ENCODE results near the gene ETV3. TPM values are rescaled to one million over a fixed set of nuclear protein-coding genes. Genes with fewer than 3 reads are reported as not detected.

Gene ETV3
- total and polyA plus RNA-seq, 3 donors from 2014 or later = 22.2 to 29.1 (median 28.0) TPM

GRCh38 chr1:157090771-157091170, 47.4 kb downstream of the ETV3 start:
- no peaks in the 10 kb centered on the region for H3K36me3 ChIP-seq (ENCODE audit: low read depth, missing control alignments)
- no peak overlapping the region for H3K4me3 ChIP-seq
- H3K4me1 ChIP-seq = no peaks in the 10 kb centered on the region
- no peaks in the 10 kb centered on the region for H3K27me3 ChIP-seq
- DNase-seq = no peak
- intact Hi-C loops (cut with DNase I; ENCODE audit: low total_unique reads) = loop anchor here (5.0 kb wide), 1 partner anchor 67 kb away; no protein-coding TSS in a partner anchor
- no peak for TF ChIP-seq CTCF (IDR thresholded peaks at IDR 0.05)
- no peak for TF ChIP-seq POLR2A (IDR thresholded peaks at IDR 0.05)
- no peaks in the 10 kb centered on the region for H3K9me3 ChIP-seq
- 59 to 63% methylated on average over 3 of the region's 3 CpGs for WGBS, 2 donors
- H3K27ac ChIP-seq = no peak overlapping the region

- no peak overlapping the region for H3K27ac ChIP-seq
- no peak overlapping the region for H3K4me3 ChIP-seq
- no peaks in the 10 kb centered on the region for H3K4me1 ChIP-seq
- peak; percentile 92 to 95 (median 94) for TF ChIP-seq CTCF (IDR thresholded peaks at IDR 0.05)
- no peak for TF ChIP-seq POLR2A (IDR thresholded peaks at IDR 0.05)
- H3K36me3 ChIP-seq (ENCODE audit: low read depth, missing control alignments) = no peaks in the 10 kb centered on the region
- DNase-seq = peak; percentile 95
- 20 to 21% methylated on average over 10 of the region's 10 CpGs for WGBS, 2 donors
- H3K9me3 ChIP-seq = no peaks in the 10 kb centered on the region
- no peaks in the 10 kb centered on the region for H3K27me3 ChIP-seq
- intact Hi-C loops (cut with DNase I; ENCODE audit: low total_unique reads) = loop anchor here (5.0 kb wide), 1 partner anchor 67 kb away; no protein-coding TSS in a partner anchor
Observed at GRCh38 chr1:157090196-157090647, 48.0 kb downstream of the ETV3 start.

GRCh38 chr1:157089789-157090188, 48.4 kb downstream of the ETV3 start:
- 83 to 85% methylated on average over 9 of the region's 9 CpGs for WGBS, 2 donors
- H3K4me3 ChIP-seq = no peak overlapping the region
- intact Hi-C loops (cut with DNase I; ENCODE audit: low total_unique reads) = loop anchor here (5.0 kb wide), 1 partner anchor 68 kb away; no protein-coding TSS in a partner anchor
- no peak for DNase-seq
- no peaks in the 10 kb centered on the region for H3K4me1 ChIP-seq
- H3K9me3 ChIP-seq = no peaks in the 10 kb centered on the region
- H3K27me3 ChIP-seq = no peaks in the 10 kb centered on the region
- H3K27ac ChIP-seq = no peak overlapping the region
- H3K36me3 ChIP-seq (ENCODE audit: low read depth, missing control alignments) = no peaks in the 10 kb centered on the region
- TF ChIP-seq CTCF (IDR thresholded peaks at IDR 0.05) (no peak), POLR2A (IDR thresholded peaks at IDR 0.05) (no peak)

- Histone ChIP-seq H3K4me1 (no peaks in the 10 kb centered on the region), H3K27ac (no peak overlapping the region), H3K36me3 (ENCODE audit: low read depth, missing control alignments) (no peaks in the 10 kb centered on the region), H3K4me3 (no peak overlapping the region), H3K9me3 (no peaks in the 10 kb centered on the region), H3K27me3 (no peaks in the 10 kb centered on the region)
- TF ChIP-seq CTCF (IDR thresholded peaks at IDR 0.05) (no peak), POLR2A (IDR thresholded peaks at IDR 0.05) (no peak)
- no peak for DNase-seq
- intact Hi-C loops (cut with DNase I; ENCODE audit: low total_unique reads) = no loop called here
Observed at GRCh38 chr1:157088607-157089006, 49.6 kb downstream of the ETV3 start.

GRCh38 chr1:157087030-157087429, 51.2 kb downstream of the ETV3 start:
- TF ChIP-seq CTCF (IDR thresholded peaks at IDR 0.05) (no peak), POLR2A (IDR thresholded peaks at IDR 0.05) (no peak)
- no peak overlapping the region for H3K4me3 ChIP-seq
- DNase-seq = no peak
- H3K27me3 ChIP-seq = no peaks in the 10 kb centered on the region
- H3K9me3 ChIP-seq = no peaks in the 10 kb centered on the region
- intact Hi-C loops (cut with DNase I; ENCODE audit: low total_unique reads) = no loop called here
- no peaks in the 10 kb centered on the region for H3K4me1 ChIP-seq
- no peaks in the 10 kb centered on the region for H3K36me3 ChIP-seq (ENCODE audit: low read depth, missing control alignments)
- WGBS, 2 donors = 86 to 92% methylated on average over 5 of the region's 5 CpGs
- H3K27ac ChIP-seq = no peak overlapping the region
